Type B pancreatic cell (in vitro differentiated cells): Measurements from ENCODE around the gene RPL7A. TPM values are rescaled to one million over a fixed set of nuclear protein-coding genes. Genes with fewer than 3 reads are reported as not detected.

Experiments used
- DNase-seq: peaks from one replicate; pipeline ENCODE4 v3.0.0; 2021; ENCODE audit warnings: mixed read lengths; ENCODE audit not compliant: unreplicated experiment; ENCODE audit errors: extremely low spot score
- H3K27ac Mint-ChIP-seq: 2 replicates; pipeline ENCODE4 v1.8.0; 2021; ENCODE audit warnings: mild to moderate bottlenecking, mixed read lengths
- H3K27me3 Mint-ChIP-seq: 2 replicates; pipeline ENCODE4 v1.8.0; 2021; ENCODE audit warnings: mixed read lengths
- H3K36me3 Mint-ChIP-seq: 2 replicates; pipeline ENCODE4 v1.8.0; 2021; ENCODE audit warnings: mixed read lengths
- H3K4me1 Mint-ChIP-seq: one replicate; pipeline ENCODE4 v1.8.0; 2021; ENCODE audit warnings: mixed read lengths; ENCODE audit not compliant: unreplicated experiment
- H3K4me3 Mint-ChIP-seq: 2 replicates; pipeline ENCODE4 v1.8.0; 2021; ENCODE audit warnings: mild to moderate bottlenecking, mixed read lengths
- H3K9me3 Mint-ChIP-seq: 2 replicates; pipeline ENCODE4 v1.8.0; 2021; ENCODE audit warnings: mixed read lengths
- total RNA-seq: library from RNA; stranded (reverse); gene quantifications from 2 replicates; pipeline ENCODE4 v1.2.1, GENCODE V29; 2021; ENCODE audit warnings: low replicate concordance
- TF ChIP-seq, protein P1 (sequence below): fragments of 200-600 bp; sonication (generic); conservative IDR thresholded peaks from 2 replicates; pipeline ENCODE4 v1.5.0; 2021; ENCODE audit warnings: antibody characterized with exemption, mild to moderate bottlenecking

The RPL7A gene
- total RNA-seq, 1 donor from 2014 or later: 2,715 TPM

DNA sequence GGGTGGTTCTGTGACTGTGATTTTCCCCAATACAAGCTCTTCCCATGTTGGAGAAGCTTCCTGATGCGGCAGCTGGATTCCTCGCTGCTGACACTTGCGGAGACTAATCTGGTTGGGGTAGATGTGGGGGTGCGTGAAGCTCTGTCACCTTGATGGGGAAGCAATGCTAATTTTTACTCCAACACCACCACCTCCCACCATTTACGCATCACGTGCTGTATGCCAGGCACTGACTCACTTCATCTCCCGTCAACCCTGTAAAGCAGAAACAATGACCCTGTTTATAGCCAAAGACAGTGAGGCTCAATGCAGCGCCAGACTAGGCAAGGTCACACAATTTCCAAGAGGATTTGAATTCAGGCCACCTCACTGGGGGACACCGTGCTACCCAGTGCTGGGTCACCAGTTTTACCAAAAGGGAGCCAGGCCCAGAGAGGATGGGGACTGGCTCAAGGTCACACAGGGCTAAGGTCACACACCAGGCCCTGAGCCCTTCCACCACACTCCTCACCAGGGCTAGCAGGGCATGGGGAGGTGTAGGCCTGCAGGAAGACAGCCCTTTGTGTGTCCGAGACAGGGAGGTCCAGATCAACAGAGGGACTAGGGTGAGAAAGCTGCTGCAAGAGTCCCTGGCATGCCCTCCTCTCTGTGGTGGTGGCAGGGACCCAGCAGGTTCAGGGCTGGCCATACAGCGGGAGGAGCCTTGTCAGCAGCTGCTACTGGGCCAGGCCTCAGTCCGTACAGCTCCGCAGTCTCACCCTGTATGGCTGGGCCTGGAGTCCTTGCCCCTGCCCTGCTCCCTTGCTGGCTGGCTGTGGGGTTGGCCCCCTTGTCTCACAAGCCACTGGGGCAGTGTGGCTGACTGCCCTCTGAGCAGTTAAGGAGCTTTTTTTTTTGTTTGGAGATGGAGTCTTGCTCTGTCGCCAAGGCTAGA lies 31.4 kb downstream of the RPL7A start:
- Mint-ChIP-seq H3K36me3 (peaks cover 4% of the 10 kb centered on the region), H3K27ac (no peak overlapping the region), H3K4me3 (no peak overlapping the region), H3K9me3 (no peaks in the 10 kb centered on the region), H3K27me3 (no peaks in the 10 kb centered on the region), H3K4me1 (peaks cover 7% of the 10 kb centered on the region)
- TF ChIP-seq, protein P1, sequence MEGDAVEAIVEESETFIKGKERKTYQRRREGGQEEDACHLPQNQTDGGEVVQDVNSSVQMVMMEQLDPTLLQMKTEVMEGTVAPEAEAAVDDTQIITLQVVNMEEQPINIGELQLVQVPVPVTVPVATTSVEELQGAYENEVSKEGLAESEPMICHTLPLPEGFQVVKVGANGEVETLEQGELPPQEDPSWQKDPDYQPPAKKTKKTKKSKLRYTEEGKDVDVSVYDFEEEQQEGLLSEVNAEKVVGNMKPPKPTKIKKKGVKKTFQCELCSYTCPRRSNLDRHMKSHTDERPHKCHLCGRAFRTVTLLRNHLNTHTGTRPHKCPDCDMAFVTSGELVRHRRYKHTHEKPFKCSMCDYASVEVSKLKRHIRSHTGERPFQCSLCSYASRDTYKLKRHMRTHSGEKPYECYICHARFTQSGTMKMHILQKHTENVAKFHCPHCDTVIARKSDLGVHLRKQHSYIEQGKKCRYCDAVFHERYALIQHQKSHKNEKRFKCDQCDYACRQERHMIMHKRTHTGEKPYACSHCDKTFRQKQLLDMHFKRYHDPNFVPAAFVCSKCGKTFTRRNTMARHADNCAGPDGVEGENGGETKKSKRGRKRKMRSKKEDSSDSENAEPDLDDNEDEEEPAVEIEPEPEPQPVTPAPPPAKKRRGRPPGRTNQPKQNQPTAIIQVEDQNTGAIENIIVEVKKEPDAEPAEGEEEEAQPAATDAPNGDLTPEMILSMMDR: no peak
- no peak for DNase-seq

DNA sequence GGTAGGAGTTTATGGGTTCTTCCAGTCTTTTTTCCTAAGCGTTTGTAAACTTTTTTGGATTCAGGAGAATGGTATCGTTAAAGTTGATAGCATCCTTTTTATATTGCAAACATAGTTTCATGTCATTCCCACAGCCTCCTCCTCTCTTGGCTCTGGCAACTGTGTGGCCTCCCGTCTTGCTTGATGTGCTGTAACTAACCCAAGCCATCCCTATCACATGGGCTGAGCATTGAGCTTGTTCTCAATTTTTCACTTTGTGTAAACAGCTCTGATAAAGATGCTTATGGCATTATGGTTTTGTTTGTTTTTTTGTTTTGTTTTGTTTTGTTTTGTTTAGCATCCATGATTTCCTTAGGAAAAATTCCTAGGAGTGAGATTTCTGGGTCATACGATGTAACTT lies 32.7 kb downstream of the RPL7A start:
- H3K9me3 Mint-ChIP-seq: no peaks in the 10 kb centered on the region
- no peaks in the 10 kb centered on the region for H3K4me1 Mint-ChIP-seq
- H3K27me3 Mint-ChIP-seq: no peaks in the 10 kb centered on the region
- H3K4me3 Mint-ChIP-seq: no peak overlapping the region
- DNase-seq: no peak
- TF ChIP-seq, protein P1: no peak
- no peaks in the 10 kb centered on the region for H3K36me3 Mint-ChIP-seq
- H3K27ac Mint-ChIP-seq: no peak overlapping the region

- H3K27me3 Mint-ChIP-seq: no peaks in the 10 kb centered on the region
- TF ChIP-seq, protein P1: no peak
- no peak overlapping the region for H3K27ac Mint-ChIP-seq
Observed at GRCh38 chr9:133382507-133383141, 34.6 kb downstream of the RPL7A start.

GRCh38 chr9:133383438-133383837 lies 35.4 kb downstream of the RPL7A start:
- H3K9me3 Mint-ChIP-seq: no peaks in the 10 kb centered on the region
- no peak overlapping the region for H3K4me3 Mint-ChIP-seq
- no peaks in the 10 kb centered on the region for H3K27me3 Mint-ChIP-seq
- no peaks in the 10 kb centered on the region for H3K36me3 Mint-ChIP-seq
- no peaks in the 10 kb centered on the region for H3K4me1 Mint-ChIP-seq
- DNase-seq: no peak
- no peak overlapping the region for H3K27ac Mint-ChIP-seq
- TF ChIP-seq, protein P1: no peak

More at GRCh38 chr9:133382507-133383141, 34.6 kb downstream of the RPL7A start:
- H3K4me3 Mint-ChIP-seq: no peak overlapping the region
- no peaks in the 10 kb centered on the region for H3K9me3 Mint-ChIP-seq
- no peaks in the 10 kb centered on the region for H3K36me3 Mint-ChIP-seq
- no peak for DNase-seq
- no peaks in the 10 kb centered on the region for H3K4me1 Mint-ChIP-seq

GRCh38 chr9:133384736-133385321 lies 36.8 kb downstream of the RPL7A start:
- Mint-ChIP-seq H3K9me3 (no peaks in the 10 kb centered on the region), H3K36me3 (no peaks in the 10 kb centered on the region), H3K4me3 (no peak overlapping the region), H3K4me1 (no peaks in the 10 kb centered on the region), H3K27me3 (no peaks in the 10 kb centered on the region), H3K27ac (no peak overlapping the region)
- no peak for DNase-seq
- TF ChIP-seq, protein P1: no peak
